DMS114 treated with DMSO at 0.1 percent for 48 hours (cell line): ENCODE measurements around the gene CASR.

ENCODE experiments used
- DNase-seq: peaks from one replicate; lab custom pipeline; 2025; ENCODE audit not compliant: unreplicated experiment; lab: John Stamatoyannopoulos, UW

The CASR gene

GRCh38 chr3:122257644-122258364, 74.3 kb downstream of the CASR start:
- no peak for DNase-seq

- DNase-seq: peak; percentile 19
Measured at GRCh38 chr3:122258757-122259371, 75.4 kb downstream of the CASR start.

GRCh38 chr3:122260206-122260605, 76.7 kb downstream of the CASR start:
- DNase-seq: no peak

DNA sequence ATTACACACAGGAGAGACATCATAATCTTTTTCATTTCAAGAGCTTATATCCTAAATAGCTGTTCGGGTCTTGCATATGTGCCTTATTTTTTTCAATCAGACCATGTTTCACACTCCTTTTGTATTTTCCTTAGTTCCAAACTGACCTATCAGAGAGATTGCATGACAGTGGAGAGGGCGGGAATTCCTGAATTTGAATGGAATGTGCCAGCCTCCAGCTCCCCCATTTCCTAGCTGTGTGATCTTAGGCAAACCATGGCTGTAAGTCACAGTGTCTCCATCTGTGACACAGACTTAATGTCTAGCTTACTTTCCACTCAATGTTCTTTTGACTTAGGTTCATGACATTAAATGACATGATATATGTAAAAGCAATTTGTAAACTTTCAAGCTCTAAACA, 79.6 kb downstream of the CASR start:
- DNase-seq: no peak

DNA sequence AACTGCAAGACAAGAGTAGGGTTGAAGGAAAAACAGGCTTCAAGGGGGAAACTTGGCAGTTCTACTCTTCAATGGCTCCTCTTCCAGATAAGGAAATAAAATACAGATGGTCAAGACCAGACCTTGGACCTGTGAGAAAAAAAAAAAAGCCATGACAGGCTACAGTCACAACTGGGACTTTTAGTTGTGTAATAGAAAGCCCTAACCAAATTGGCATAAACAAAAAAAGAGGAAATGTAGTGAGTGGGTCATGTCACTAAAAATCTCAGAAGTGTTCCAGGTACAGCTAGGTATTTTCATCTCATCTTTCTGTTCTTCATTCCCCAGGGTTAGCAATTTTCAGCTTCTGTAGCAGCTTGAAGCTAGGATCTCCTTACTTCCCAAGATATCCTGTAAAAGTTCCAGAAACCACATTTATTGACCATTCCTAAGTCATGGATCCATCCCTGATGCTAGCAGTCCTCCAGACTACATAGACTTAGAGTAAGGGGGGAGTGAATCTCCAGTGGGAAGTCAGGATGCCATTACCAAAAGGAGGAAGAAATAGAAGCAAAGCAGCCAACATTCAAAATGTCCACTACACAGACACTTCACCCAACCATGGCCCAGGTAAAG, 80.6 kb downstream of the CASR start:
- DNase-seq: no peak

- peak; percentile 3 for DNase-seq
Measured at GRCh38 chr3:122265957-122266356, 82.5 kb downstream of the CASR start.

DNA sequence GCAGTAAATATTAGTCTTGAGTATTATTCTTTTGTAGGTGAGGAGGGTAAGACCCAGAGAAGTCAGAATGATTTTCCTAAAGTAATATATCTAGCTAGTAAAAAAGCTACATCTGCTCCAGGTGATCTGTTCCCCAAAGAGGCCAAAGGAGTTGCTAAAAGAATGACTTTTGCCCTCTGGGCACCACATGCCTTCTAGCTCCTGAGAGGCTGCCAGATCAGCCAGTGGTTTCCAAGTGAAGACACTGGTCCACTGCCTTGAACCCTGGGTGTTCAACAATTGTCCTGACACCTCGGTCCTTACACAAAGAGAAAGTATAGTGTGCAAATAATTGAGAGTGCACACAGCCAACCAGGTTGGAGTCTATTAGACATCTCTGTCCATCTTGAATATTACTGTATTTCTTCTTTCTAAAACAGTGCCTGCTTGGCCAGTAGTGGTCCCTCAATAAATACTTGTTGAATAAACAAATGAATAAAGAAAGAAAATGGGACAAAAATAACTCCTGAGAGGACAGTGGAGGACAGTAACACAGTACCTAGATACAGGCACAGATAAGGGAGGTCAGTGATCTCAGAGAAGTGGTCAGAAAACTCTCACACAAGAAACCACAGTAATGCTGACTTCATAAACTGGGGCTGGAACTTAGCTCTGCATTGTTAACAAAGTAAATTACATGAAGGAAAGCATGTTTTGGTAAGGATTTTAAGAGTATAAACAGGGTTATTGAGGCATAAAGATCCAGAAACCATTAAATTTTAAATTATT, 85.0 kb downstream of the CASR start:
- DNase-seq: no peak

DNA sequence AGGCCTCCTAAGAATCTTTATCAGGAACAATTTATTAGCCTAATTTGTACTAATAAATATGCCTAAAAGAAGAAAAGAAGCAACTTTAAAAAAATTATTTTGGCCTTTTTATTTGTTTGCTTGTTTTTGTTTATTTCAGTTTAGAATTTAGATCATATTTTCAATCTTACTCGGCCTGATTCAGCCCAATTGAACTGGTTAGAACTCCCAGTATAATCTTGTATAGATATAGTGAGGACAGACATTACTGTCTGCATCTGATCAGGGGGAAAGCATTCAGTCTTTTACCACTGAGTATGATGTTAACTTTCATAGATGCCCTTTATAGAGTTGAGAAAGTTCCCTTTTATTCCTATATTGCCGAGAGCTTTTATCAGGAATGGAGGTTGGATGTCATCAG, 85.6 kb downstream of the CASR start:
- DNase-seq: no peak

DNA sequence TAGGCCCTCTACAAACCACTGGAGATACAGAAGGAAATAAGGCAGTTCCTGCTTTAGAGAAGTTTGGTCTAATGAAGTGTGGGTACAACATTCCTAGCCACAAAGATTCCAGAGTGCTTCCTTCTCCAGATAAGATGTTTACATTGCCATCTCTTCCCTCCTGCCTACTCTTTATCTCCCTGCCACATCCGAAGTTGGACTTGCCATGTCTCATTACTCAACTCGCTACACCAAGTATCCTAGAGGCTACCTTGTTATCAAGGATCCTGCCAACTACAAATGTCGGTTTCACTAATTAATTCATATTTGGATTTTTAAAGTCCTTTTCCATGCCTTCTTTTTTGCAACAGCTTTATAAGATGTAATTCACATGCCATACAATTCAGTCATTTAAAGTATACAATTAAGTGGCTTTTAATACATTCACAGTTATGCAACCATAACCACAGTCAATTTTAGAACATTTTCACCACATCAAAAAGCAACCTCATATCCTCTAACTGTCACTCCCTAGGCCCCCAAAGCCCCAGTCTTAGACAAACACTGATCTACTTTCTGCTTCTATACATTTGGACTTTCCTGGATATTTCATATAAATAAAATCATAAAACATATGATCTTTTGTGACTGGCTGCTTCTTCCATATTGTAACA, 87.9 kb downstream of the CASR start:
- DNase-seq: no peak

- DNase-seq: no peak
Measured at GRCh38 chr3:122272879-122273278, 89.4 kb downstream of the CASR start.

DNA sequence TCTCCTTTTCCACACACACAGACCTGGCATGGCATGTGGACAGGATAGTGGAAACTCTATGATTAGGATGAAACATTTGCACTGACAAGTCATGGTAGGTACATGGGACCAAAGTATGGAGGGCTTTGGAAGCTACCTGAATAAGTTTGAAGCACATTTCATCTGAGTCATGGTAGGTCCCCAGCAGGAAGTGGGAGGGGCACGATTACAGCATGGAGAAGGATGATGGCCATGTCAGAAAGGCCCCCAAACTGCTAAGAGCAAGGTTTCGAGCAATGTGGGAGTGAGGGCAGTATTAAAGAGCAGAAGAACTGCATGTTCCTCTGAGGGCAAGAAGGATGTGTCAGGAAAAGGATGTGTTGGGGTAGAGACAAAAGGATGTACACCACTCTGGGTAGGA, 90.0 kb downstream of the CASR start:
- no peak for DNase-seq

DNA sequence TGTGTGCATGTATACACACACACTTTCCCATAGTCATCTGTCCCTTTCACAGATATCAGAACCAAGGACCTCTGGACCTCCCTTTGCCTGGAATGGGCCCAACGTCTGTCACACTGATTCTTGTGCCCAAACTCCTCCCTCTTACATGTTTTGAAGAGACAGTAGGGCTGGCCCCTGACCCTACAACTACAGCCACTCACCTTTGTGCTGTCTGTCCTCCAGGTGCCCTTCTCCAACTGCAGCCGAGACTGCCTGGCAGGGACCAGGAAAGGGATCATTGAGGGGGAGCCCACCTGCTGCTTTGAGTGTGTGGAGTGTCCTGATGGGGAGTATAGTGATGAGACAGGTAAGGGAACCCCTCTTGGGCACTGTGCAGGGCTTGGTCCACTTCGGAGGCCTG, 98.4 kb downstream of the CASR start:
- DNase-seq: no peak

GRCh38 chr3:122283796-122284445, 100.5 kb downstream of the CASR start:
- no peak for DNase-seq

DNA sequence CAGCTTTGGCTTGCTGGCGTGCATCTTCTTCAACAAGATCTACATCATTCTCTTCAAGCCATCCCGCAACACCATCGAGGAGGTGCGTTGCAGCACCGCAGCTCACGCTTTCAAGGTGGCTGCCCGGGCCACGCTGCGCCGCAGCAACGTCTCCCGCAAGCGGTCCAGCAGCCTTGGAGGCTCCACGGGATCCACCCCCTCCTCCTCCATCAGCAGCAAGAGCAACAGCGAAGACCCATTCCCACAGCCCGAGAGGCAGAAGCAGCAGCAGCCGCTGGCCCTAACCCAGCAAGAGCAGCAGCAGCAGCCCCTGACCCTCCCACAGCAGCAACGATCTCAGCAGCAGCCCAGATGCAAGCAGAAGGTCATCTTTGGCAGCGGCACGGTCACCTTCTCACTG, 101.0 kb downstream of the CASR start:
- no peak for DNase-seq

DNA sequence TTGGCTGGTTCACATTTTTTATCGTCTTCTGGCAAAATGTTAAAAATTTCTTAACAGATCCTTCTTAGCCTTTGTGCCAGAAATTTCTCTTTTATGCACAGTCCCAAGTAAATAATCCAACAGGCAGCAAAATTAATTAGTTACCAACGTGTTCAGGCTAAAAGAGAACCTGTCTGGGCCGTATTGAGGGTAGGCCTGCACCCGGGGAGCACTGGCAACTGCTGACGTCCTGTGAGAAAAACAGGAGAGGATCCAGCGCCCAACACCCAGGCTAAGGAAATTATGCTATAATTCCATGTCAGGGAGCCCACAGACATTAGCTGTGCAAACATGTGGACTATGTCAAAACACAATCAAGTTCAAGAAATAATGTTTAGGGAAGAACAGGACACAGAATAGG, 110.9 kb downstream of the CASR start:
- DNase-seq: no peak

GRCh38 chr3:122295266-122296062, 112.0 kb downstream of the CASR start:
- no peak for DNase-seq

GRCh38 chr3:122298239-122298638, 114.8 kb downstream of the CASR start:
- no peak for DNase-seq

GRCh38 chr3:122299215-122299614, 115.7 kb downstream of the CASR start:
- no peak for DNase-seq

DNA sequence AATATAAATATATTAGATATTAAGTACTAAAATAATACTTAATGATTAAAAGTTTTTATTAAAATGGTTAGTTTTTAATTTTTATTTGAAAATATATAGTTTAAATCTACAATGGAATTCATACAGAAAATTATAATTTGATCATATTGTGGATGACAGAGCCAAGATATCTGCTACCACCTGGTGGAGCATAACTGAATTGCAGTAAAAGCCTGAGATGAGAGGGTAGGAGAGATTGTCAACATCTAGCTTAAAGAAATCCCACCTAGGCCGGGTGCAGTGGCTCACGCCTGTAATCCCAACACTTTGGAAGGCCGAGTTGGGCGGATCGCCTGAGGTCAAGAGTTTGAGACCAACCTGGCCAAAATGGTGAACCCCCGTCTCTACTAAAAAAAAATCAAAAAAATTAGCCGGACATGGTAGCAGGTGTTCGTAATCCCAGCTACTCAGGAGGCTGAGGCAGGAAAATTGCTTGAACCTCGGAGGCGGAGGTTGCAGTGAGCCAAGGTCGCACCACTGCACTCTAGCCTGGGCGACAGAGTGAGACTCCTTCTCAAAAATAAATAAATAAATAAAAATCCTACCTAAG, 116.5 kb downstream of the CASR start:
- DNase-seq: no peak

GRCh38 chr3:122301063-122301462, 117.6 kb downstream of the CASR start:
- no peak for DNase-seq
